ENCODE results near the gene ENDOU.
A peak's percentile ranks its signal among the peaks of the same experiment; 100 is the strongest.

The ENDOU gene

DNA sequence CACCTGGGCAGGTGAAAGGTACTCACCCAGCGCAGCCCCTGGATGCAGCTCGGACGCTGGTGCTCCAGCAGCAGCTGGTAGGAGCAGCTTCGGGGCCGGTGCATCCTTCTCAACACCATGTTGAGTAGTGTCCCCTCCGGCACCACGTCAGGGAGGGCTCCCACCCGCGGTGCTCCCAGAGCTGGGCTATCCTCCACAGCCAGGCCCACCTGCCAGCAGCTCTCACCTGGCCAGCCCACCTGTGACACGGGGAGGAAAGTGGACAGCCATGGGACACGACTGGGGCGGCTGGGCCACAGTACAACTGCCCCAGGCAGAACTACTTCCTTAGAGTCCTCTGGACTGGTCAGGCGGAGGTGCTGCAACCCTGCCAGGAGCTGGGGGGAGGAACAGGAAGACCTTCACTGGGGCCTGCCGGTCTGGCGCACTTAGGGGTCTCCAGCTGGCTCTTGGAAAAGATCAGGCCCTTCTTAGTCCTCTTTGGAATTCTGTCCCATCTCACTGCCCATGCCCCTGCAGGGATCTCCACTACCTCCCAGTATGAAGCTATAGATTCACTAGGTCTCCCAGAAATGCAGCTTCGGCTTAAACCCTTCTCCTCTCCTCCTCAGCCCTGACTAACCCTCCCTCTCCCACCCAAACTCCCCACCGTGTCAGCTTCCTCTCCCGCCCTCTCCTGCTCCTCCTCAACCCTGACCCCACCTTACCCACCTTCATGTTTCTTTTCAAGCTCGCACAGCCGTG, 32.7 kb upstream of the ENDOU start:
- DNase-seq (ENCODE audit: low read depth): no peak

DNA sequence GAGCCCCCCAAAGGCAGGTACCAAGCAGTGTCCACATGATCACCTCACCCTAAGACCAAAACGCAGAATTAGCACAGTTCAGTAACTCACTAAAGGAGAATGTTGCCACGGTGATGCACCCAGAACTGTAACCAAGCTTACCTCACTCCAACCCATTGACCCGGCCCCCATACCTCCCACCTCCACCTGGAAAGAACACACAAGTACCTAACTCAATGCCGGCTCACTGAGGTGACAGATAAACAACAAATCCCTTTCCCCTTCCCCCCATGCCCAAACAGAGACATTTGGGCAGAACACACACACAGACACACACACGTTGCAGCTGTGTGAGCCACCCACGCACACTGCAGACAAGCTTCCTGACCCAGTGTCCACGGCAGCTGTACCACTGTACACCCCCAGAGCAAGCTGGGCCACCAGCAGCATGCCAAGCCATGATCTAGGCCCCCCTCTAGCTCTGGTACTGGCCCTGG, 32.1 kb upstream of the ENDOU start:
- no peak for DNase-seq (ENCODE audit: low read depth)

DNA sequence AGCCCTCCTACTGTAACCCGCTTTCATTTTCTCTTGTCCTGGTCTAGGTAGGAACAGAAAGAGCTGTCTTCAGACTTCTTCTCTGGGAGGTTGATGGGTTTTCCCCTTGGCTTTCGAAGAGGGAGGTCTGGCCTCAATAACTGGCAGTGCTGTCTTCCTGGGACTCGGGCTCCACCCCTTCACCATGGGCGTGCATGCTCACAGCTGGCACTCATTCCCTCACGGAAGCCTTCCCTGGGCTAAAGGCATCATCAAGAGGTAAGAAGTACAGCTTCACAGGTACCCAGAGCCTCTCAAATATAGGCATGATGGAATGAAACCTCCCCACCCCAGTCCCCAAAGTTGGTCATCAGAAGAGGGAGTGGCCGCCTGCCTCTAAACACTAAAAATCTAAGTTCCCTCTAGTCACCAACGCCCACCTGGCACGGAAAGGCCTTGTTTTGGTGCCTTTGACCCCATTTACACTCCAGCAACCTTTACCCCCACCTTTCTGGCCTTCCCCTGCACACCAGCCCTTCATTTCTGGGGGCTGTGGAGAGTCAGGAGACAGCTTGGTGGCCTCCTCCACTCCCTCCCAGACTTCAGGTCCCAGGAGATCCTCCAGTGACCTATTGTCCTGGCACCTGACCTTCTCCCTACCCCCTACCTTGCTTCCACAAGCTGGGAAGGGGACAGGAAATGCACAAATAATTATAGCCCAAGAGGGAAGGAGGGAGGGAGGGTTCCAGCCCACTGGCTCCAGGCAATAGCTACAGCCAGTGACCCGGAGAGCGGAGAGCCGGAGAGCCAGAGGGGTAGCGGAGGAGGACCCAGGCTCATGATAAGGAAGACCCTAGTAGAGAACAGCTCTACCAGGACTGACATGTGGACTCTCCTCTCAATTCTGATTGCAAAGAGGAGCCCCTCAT, 30.6 kb upstream of the ENDOU start:
- DNase-seq (ENCODE audit: low read depth): no peak

DNA sequence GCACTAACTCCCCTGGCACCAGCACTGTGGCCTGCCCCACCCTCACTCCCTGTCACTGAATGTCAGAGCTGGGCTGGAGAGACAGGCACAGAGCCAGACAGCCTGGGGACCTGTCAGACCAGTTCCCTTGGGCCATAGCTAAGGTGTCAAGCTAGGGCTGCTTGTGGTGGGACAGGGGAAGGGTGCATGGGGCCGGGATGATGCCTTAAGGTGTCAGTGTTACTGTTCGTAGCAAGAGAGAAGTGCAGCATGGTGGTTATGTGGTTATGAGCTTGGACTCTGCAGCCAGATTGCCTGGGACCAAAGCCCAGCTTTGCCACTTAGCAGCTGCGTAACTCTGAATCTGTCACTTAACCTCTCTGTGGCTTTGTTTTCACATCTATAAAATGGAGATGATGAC, 29.6 kb upstream of the ENDOU start:
- no peak for DNase-seq (ENCODE audit: low read depth)

DNA sequence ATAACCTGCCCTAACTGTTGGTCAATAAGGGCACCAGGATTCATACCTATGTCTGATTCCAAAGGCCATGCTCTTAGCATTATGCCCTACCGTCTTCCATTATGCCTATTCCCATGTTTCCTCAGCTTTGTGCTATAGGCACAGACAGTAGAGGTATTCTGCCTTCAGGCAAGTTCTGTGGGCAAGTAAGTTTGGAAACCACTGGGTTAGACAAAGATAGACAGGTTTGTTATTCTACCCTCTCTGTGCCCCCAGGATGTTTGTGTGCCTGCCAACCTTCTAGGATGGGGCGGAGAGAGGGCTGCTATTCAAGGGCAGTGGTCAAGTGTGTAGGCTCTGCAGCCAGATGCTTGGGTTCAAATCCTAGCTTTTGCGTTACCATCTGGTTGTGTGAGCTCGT, 28.8 kb upstream of the ENDOU start:
- DNase-seq (ENCODE audit: low read depth): no peak

DNA sequence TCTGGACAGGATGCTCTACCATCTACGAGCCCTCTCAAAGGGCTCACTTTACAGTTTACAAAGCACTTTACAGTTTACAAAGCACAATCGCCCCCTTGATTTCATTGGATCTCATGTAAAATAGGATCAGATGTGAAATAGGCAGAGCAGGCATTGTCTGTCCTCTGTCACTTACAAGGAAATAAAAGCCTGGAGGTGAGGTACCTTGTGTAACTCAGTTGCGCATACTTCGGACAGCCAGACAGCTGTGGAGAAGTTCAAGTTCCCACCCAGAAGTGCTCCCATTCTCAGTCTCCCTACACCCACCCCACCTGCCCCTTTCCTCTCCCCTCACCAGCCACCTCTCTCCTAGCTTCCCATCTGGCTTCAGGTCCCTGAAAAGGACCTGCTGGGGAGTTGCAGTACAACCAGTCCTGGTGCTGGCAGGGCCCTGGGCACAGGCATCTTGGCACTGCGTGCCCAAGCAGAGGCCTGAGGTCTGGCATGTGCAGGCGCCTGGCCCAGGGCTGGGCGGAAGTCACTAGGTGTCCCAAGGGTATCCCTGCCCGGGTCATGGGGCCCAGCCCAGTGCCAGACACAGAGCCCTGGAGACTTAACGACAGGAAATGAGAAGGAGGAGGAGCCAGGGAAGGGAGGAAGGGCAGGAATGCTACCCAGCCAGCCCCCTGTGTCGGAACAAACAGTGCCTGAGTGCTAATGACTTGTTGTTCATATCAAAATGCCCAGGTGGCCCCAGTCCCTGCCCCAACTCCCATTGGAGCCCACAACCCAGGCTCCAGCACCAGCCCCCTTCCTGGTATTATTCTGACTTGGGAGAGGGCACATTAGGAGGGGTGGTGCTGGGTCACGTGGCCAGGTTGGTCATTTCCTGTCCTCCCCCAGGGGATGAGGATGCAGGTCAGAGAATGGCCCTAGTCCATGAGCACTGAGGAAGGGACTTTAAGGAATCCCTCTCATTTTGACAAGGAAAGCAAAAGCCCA, 28.0 kb upstream of the ENDOU start:
- DNase-seq (ENCODE audit: low read depth): peak; percentile 65

DNA sequence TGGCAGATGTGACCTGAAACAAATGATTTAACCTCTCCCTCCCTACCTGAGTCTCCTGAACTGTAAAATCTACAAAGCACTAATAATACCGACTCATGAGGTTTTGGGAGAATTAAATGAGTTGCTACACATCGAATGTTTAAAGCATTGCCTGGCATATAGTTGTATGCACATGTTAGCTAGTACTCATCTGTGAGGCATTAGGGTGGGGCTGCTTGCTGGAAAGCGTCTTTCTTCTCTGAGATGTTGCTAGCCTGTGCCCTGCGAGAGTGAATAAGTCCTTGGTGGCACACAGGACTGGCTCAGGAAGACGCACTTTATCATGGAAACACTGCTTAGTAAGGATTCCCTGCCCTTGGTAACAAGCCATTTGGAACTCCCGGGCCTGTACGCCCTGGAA, 27.3 kb upstream of the ENDOU start:
- peak; percentile 86 for DNase-seq (ENCODE audit: low read depth)

DNA sequence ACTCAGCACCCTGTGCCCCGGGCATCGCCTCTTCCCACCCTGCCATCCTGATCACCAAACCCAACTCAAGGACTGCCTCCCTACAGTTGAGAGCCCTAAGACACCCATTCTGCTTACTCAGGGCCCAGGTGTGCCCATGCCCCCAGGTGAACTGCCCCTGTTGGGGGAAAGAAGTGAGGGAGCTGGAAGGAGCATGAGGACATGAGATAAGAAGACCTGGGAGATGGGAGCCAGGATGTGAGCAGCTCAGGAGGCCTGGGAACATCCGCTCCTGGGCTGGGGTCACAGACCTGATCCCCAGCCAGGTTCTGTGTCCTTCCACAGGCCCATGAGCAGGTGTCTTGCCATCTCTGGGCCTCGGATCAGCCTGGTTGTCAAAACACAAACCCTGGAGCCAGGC, 26.8 kb upstream of the ENDOU start:
- no peak for DNase-seq (ENCODE audit: low read depth)

DNA sequence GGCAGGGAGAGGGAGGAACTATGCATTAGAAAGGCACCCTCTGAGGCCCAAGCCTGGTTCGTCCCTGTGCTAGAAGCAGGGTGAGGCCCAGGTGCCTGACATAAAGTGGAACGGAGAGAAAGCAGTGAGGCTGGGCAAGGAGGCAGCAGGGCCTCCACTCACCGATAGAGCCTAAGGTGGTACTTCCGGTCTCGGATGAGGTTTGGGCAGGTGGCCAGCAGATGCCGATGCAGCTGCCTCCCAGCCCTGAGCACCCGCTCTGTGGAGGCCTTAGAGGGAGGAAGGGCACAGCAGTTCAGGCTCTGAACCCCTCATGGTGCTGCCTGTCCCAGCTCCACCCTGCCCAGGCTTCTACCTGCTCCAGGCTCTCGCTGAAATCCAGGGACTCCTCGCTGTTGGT, 26.3 kb upstream of the ENDOU start:
- no peak for DNase-seq (ENCODE audit: low read depth)

DNA sequence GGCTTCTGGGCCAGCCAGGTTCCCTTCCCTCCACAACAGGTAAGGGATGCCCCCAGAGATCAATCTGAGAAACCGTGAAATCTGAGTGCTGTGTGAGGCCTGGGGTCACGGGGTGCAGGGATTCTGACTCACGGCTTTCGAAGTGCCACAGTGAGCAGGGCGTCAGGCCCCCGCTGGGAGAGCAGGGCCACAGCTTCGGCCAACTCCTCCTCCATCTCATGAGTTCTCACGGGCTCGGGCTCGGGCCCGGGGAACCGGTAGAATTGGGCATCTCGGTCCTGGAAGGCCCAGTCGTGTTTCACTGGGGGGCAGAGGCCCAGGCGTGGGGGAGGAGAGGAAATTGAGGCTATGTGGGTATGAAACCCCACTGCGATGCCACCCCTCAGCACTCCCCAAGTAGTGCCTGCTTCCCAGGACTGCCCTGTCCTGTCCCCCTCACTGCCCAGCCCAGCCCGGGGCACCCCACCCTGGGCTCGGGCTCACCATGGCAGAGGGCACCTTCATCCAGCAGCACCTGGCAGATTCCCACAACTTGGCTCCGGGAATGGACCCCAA, 25.7 kb upstream of the ENDOU start:
- no peak for DNase-seq (ENCODE audit: low read depth)

DNA sequence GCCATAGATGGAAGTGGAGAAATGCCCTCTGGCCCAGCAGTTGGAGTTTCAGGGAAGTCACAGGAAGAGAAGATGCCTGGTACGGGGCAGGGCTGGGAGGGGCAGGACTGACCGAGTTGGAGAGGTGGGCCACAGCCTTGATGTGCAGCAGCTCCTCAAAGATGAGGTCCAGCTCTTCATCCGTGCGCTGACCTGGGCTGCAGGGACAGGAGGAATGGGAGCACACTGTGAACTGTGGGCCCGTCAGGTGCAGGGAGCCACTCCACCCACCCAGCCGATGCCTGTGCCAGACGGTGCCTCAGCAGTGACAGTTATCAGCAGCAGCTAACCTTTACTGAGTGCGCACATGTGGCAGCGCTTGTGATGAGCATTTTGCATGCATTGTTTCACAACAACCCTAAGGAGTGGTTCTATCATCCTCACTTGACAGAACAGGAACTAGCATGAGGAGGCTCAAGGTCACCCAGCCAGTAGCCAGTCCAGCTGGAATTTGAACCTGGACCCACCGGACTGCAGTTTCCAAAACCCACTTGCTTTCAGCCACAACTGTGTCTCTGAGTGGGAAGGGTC, 25.0 kb upstream of the ENDOU start:
- DNase-seq (ENCODE audit: low read depth): no peak

DNA sequence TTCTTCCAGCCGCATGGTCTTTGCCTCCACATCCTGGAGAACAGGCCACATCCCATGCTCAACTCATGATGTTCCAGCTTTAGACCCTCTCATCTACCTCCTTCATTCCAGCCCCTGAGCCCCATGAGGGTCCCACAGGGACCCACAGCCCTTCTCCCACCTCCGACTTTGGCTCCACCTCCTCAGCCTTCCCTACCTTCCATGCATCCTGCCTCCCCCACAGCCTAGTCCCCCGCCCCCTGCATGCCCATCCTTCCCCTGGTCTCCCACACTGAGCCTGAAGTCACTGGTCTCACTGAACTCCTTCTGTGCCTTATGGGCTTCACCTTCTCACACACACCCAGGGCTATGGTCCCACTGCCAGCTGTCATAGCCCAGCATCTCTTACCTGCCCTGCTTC, 23.6 kb upstream of the ENDOU start:
- no peak for DNase-seq (ENCODE audit: low read depth)

DNA sequence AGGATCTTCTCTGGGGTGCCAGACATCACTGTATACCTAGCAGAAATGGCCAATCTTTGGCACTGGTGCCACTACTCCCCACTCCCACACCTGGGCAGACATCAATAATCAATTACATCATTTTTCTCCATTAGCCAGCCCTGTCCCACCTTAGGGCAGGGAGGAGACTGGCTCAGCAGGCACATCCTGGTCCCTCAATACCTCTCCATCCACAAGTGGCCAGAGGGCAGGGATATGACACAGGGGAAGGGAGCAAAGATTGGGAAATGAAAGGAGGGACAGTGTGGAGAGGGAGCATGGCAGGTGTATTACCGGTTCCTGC, 23.2 kb upstream of the ENDOU start:
- no peak for DNase-seq (ENCODE audit: low read depth)

DNA sequence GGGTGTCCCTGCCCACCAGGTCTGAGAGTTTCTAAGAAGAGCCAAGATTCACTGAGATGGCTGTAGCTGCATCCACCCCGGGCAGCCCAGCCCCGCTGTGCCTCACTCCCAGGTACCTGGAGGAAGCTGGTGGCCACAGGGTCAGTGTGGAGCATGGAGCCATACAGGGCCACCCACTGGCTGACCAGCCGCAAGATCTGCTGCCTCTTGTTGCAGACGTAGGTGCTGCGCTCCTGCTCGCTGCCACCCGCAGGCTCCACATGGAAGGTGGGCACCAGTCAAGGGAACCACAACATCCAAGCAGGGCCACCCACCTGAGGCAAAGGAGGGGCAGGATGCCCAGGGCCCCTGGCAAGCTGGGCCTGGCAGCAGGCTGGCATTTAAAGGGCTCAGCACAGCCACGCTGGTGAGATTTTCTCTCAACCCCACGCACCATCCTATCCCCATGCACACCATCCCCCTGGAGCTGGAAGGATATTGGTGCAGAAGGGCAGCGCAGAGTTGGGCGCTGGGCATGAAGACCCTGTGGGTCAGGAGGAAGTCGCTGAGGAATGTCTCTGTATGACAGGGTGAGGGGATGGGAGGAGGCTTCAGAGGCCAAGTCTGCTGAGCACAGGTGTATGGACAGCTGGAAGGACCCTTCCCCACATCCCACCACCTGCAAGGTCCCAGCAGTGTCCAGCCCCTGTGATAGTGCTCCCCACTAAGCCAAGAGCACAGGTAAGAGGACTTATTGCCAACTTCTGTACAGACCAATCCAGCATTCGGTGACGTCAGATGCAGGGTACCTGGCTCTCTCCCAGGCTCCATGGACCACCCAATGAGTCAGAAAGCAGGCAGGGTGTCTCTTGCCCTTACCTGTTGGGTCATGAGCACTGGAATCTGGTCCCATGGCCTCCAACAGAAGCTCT, 22.6 kb upstream of the ENDOU start:
- DNase-seq (ENCODE audit: low read depth): no peak

DNA sequence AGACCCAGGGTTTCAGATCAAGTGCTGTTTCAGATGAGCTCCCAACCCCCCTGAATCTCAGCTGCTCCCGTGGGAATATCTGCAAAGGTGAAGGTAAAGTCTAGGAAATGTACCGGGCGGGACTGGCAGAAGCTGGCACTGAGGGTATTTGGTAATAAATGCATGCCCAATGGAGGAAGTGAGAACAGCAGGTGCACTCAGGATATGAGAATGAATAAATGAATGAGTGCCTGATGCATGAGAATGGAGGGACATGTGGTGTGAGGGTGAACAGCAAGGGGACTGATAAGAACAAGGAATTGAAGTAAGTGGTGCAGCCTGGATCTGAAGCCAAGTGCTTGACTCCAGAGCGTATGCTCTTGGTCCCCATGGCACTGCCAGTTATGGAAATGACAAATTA, 21.8 kb upstream of the ENDOU start:
- no peak for DNase-seq (ENCODE audit: low read depth)

DNA sequence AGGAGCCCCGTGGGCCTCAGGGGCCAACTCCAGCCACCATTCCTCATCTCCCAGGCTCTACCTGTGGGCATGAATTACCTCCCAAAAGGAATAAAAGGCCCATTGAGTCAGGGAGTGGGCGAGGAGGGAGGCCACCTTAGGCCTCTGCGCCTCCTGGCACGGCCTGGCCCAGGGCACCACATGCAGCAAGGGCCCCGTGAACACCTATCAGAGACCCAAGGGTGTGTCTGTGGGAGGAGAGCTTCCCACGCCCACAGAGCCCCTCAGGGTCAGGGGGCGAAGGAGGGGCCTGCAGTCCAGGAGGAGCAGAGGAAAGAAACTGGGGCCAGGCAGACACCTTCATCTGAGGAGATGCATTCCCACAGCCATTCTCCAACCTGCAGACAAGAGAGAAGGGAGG, 21.2 kb upstream of the ENDOU start:
- no peak for DNase-seq (ENCODE audit: low read depth)

DNA sequence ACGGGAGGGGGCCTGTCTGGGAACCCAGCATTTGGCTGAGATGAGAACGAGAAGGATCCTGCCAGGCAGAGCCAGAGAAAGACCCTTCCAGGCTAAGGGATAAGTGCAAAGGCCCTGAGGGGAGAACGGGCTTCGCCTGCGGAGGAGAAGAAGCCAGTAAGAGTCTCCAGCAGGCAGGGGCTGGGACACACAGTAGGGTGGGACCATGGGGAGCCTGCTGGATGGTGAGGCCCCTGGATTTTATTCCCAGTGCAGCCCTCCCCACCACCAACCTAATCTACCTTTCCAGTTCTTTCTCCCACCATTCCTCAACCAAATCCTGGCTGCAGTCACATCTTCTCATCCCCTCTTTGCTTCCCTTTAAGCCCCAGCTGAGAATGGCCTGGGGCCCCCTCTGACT, 20.8 kb upstream of the ENDOU start:
- DNase-seq (ENCODE audit: low read depth): no peak

DNA sequence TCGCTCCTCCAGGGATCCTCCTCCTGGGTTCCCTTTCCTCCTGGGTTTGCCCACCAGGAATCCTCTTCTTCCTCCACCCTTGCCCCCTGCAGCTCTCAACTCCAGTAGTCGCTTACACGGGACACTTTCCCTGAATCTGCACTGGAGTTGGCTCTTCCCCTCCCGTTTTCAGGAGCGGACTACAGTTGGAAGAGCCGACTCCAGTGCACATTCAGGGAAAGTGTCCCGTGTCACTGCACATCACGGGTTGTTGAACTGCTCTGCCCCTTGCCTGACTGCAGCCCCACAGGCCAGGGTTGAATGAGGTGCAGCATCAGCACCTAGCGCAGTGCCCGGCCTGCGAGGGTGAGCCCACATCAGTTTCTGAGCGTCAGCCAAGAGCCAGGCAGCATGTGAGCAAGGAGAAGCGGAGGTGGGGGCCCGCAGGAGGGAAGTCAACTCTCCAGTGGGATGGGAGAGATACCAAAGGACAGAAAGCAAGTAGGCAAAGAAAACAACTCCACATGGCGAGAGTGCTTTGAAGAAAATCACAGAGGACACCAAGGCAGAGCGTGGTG, 20.3 kb upstream of the ENDOU start:
- no peak for DNase-seq (ENCODE audit: low read depth)

DNA sequence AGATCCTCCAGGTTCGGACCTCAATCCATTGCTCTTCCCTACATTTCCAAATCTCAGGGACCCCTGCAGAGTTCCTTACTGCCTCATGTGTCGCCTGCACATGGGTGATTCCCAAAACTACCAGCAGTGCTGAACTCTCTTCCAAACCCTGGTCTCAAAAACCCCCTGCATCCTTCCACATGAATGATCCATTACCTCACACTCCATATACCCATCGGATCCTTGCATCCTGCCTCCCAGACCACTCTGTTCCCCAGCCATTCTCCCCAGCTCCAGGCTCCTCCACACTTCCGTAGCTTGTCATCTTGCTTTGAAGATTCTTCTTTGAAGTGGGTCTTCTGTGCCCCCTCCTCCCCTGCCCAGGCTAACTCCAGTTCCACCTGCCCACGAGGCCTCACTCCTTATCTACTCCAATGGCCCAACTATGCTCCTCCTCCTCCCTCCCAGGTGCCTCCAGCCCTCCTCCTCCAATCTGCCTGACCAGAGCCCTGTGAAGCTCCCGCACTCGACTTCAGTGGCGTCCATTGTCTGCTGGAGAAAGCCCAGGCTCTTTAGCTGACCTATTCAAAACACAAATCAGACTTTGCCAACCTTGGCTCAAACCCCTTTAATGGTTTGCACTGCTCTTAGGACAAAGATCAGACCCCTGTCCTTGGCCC, 19.6 kb upstream of the ENDOU start:
- DNase-seq (ENCODE audit: low read depth): no peak
